ENCODE results near the gene SMYD3. TPM values are rescaled to one million over a fixed set of nuclear protein-coding genes. Genes with fewer than 3 reads are reported as not detected.

SMYD3 gene
- total RNA-seq, 6 experiments from 2014 or later: 6.3 to 10.0 (median 6.6) TPM

GRCh38 chr1:246383791-246384190 is 123.3 kb downstream of the SMYD3 start:
- Histone ChIP-seq H3K9me3 (no peaks in the 10 kb centered on the region), H3K36me3 (no peaks in the 10 kb centered on the region), H3K27ac (no peak overlapping the region), H3K4me3 (no peak overlapping the region), H3K4me1 (no peaks in the 10 kb centered on the region), H3K27me3 (no peaks in the 10 kb centered on the region)
- ATAC-seq (no peak), DNase-seq (no peak)
- no peak for TF ChIP-seq CTCF (IDR thresholded peaks at IDR 0.05)
- TF ChIP-seq POLR2A (IDR thresholded peaks at IDR 0.05): no peak
- intact Hi-C loops (cut with DNase I): no loop called here

- DNase-seq (no peak), ATAC-seq (no peak)
- Histone ChIP-seq H3K9me3 (no peaks in the 10 kb centered on the region), H3K36me3 (no peaks in the 10 kb centered on the region), H3K27me3 (no peaks in the 10 kb centered on the region), H3K4me3 (no peak overlapping the region), H3K27ac (no peak overlapping the region), H3K4me1 (no peaks in the 10 kb centered on the region)
- intact Hi-C loops (cut with DNase I): no loop called here
- WGBS (ENCODE audit: insufficient coverage, low coverage, low lambda C conversion rate, missing lambda C conversion rate): no CpG with 5 or more reads among the region's 1 CpG
- no peak for TF ChIP-seq CTCF (IDR thresholded peaks at IDR 0.05)
- no peak for TF ChIP-seq POLR2A (IDR thresholded peaks at IDR 0.05)
These were observed 123.9 kb downstream of the SMYD3 start for GRCh38 chr1:246383239-246383589.

- DNase-seq: no peak
- intact Hi-C loops (cut with DNase I): no loop called here
- TF ChIP-seq CTCF (IDR thresholded peaks at IDR 0.05): no peak
- TF ChIP-seq POLR2A (IDR thresholded peaks at IDR 0.05): no peak
- 100% methylated on average over 1 of the region's 3 CpGs for WGBS (ENCODE audit: insufficient coverage, low coverage, low lambda C conversion rate, missing lambda C conversion rate)
- no peaks in the 10 kb centered on the region for H3K9me3 ChIP-seq
- no peaks in the 10 kb centered on the region for H3K27me3 ChIP-seq
- H3K36me3 ChIP-seq: no peaks in the 10 kb centered on the region
- H3K4me1 ChIP-seq: no peaks in the 10 kb centered on the region
- ATAC-seq: peak in 1 of 4 donors; percentile 43
- no peak overlapping the region for H3K27ac ChIP-seq
- H3K4me3 ChIP-seq: no peak overlapping the region
These were observed 124.4 kb downstream of the SMYD3 start for GRCh38 chr1:246382589-246383238.

- no peak for TF ChIP-seq CTCF (IDR thresholded peaks at IDR 0.05)
- no peak for TF ChIP-seq POLR2A (IDR thresholded peaks at IDR 0.05)
- intact Hi-C loops (cut with DNase I): no loop called here
- Histone ChIP-seq H3K9me3 (no peaks in the 10 kb centered on the region), H3K4me1 (no peaks in the 10 kb centered on the region), H3K36me3 (no peaks in the 10 kb centered on the region), H3K27me3 (no peaks in the 10 kb centered on the region), H3K4me3 (no peak overlapping the region), H3K27ac (no peak overlapping the region)
- DNase-seq (no peak), ATAC-seq (no peak)
- 93% methylated on average over 3 of the region's 5 CpGs for WGBS (ENCODE audit: insufficient coverage, low coverage, low lambda C conversion rate, missing lambda C conversion rate)
These were observed 125.6 kb downstream of the SMYD3 start for GRCh38 chr1:246381452-246381851.
